GM23338 (cell line): ENCODE data around the gene RAB37. TPM values are rescaled to one million over a fixed set of nuclear protein-coding genes. Genes with fewer than 3 reads are reported as not detected.

Source experiments
- ATAC-seq: fragments of 200-7000 bp; cut with Tn5 transposase; 3 replicates; pipeline ENCODE4 v1.9.1; 2020
- DNase-seq: peaks from one replicate; pipeline ENCODE4 v3.0.0-alpha.2; 2015; ENCODE audit warnings: low spot score
- H2AFZ ChIP-seq: fragments of 200-600 bp; sonication (generic); 2 replicates; pipeline ENCODE4 v1.8.0; 2016; ENCODE audit warnings: antibody characterized with exemption, mild to moderate bottlenecking, moderate library complexity
- H3F3A ChIP-seq: fragments of 200-600 bp; sonication (generic); replicated peaks from 2 replicates; pipeline ENCODE4 v1.8.0; 2017; ENCODE audit warnings: antibody characterized with exemption, mixed run types, low read depth
- H3K27ac ChIP-seq: fragments of 200-600 bp; sonication (generic); 2 replicates; pipeline ENCODE4 v1.6.1; 2016; ENCODE audit warnings: low read depth
- H3K27me3 ChIP-seq: fragments of 200-600 bp; sonication (generic); 2 replicates; pipeline ENCODE4 v1.8.0; 2016; ENCODE audit warnings: mild to moderate bottlenecking, mixed run types, moderate library complexity; ENCODE audit not compliant: insufficient read depth
- H3K36me3 ChIP-seq: fragments of 200-600 bp; sonication (generic); 2 replicates; pipeline ENCODE4 v1.8.0; 2016; ENCODE audit warnings: mild to moderate bottlenecking; ENCODE audit not compliant: insufficient read depth
- H3K4me1 ChIP-seq: fragments of 200-600 bp; sonication (generic); 2 replicates; pipeline ENCODE4 v1.8.0; 2016; ENCODE audit warnings: mild to moderate bottlenecking, moderate library complexity; ENCODE audit not compliant: insufficient read depth
- H3K4me2 ChIP-seq: fragments of 200-600 bp; sonication (generic); 2 replicates; pipeline ENCODE4 v1.7.1; 2017; ENCODE audit warnings: mixed run types
- H3K4me3 ChIP-seq: fragments of 200-600 bp; sonication (generic); 2 replicates; pipeline ENCODE4 v1.6.1; 2016; ENCODE audit warnings: mixed run types
- H3K79me2 ChIP-seq: fragments of 200-600 bp; sonication (generic); replicated peaks from 2 replicates; pipeline ENCODE4 v1.8.0; 2017; ENCODE audit warnings: mild to moderate bottlenecking; ENCODE audit not compliant: insufficient read depth
- H3K9me2 ChIP-seq: fragments of 200-600 bp; sonication (generic); 2 replicates; pipeline ENCODE4 v1.8.0; 2017; ENCODE audit not compliant: insufficient read depth
- H4K20me1 ChIP-seq: fragments of 200-600 bp; sonication (generic); replicated peaks from 2 replicates; pipeline ENCODE4 v1.8.0; 2017; ENCODE audit warnings: mild to moderate bottlenecking; ENCODE audit not compliant: insufficient read depth
- H3K27ac Mint-ChIP-seq: 2 replicates; pipeline ENCODE4 v1.8.0; 2020; ENCODE audit warnings: inconsistent platforms, mild to moderate bottlenecking, moderate library complexity, mixed read lengths
- H3K27me3 Mint-ChIP-seq: 3 replicates; pipeline ENCODE4 v1.8.0; 2022; ENCODE audit warnings: low read depth, mild to moderate bottlenecking, moderate library complexity, mixed read lengths, inconsistent platforms; ENCODE audit not compliant: insufficient read depth, poor library complexity
- H3K36me3 Mint-ChIP-seq: 3 replicates; pipeline ENCODE4 v1.8.0; 2021; ENCODE audit warnings: low read depth, mild to moderate bottlenecking, inconsistent platforms, moderate library complexity, mixed read lengths
- H3K4me1 Mint-ChIP-seq: 3 replicates; pipeline ENCODE4 v1.8.0; 2020; ENCODE audit warnings: mild to moderate bottlenecking, inconsistent platforms, mixed read lengths
- H3K4me3 Mint-ChIP-seq: 3 replicates; pipeline ENCODE4 v1.8.0; 2021; ENCODE audit warnings: moderate library complexity, mild to moderate bottlenecking, inconsistent platforms, mixed read lengths
- H3K9me3 Mint-ChIP-seq: 3 replicates; pipeline ENCODE4 v1.8.0; 2020; ENCODE audit warnings: moderate library complexity, mild to moderate bottlenecking, inconsistent platforms, mixed read lengths
- JUNB ChIP-seq: IDR thresholded peaks from one replicate; pipeline ENCODE4 v1.6.1; 2016; ENCODE audit warnings: antibody characterized with exemption; ENCODE audit not compliant: unreplicated experiment
- NANOG ChIP-seq: IDR thresholded peaks from 2 replicates; pipeline ENCODE4 v1.6.1; 2016; ENCODE audit warnings: antibody characterized with exemption, borderline replicate concordance
- ZNF114 ChIP-seq: fragments of 250-450 bp; sonication (Bioruptor Pico); IDR thresholded peaks from 2 replicates; pipeline ENCODE4 v1.5.0; 2020; ENCODE audit warnings: mild to moderate bottlenecking, moderate library complexity
- ZNF331 ChIP-seq: fragments of 250-450 bp; sonication (Bioruptor Pico); IDR thresholded peaks from 2 replicates; pipeline ENCODE4 v1.5.0; 2020; ENCODE audit warnings: low read depth, mild to moderate bottlenecking, moderate library complexity
- polyA plus RNA-seq: library from polyadenylated mRNA; unstranded; fragments of >200 nt; fragmentation: Nextera tagmentation; extraction: Ambion mirVana; gene quantifications from 2 replicates; pipeline ENCODE4 v1.2.1, GENCODE V29; 2016
- total RNA-seq: library from RNA; depleted of rRNA; stranded (reverse); fragments of >200 nt; shearing (Covaris generic); gene quantifications from 2 replicates; pipeline ENCODE4 v1.2.3, GENCODE V29; 2014
- TF ChIP-seq, protein P1 (sequence below): IDR thresholded peaks from one replicate; pipeline ENCODE4 v1.6.1; 2018; ENCODE audit warnings: antibody characterized with exemption; ENCODE audit not compliant: unreplicated experiment
- TF ChIP-seq, protein P2 (sequence below): fragments of 250-450 bp; sonication (Bioruptor Pico); IDR thresholded peaks from 2 replicates; pipeline ENCODE4 v1.5.0; 2020; ENCODE audit warnings: mild to moderate bottlenecking, moderate library complexity

The RAB37 gene
- total and polyA plus RNA-seq, 2 experiments from 2014 or later: 3.3 to 5.2 TPM

DNA sequence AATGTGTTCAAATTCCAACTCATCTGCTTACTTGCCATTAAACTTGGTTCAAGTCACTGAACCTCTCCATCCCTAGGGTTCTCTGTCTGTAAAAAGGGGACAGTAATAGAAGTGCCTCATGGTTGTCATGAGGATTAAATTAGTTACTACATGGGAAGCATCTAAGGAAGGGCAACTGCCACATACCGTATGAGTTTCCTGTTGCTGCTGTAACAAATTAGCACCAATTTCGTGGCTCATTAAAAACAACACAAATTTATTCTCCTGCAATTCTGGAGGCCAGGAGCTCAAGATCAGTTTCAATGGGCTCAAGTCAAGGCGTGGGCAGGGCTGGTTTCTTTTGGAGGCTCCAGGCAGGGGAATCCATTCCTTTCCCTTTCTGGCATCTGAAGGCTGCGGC lies 43.0 kb upstream of the RAB37 start:
- H3K9me3 Mint-ChIP-seq: peaks cover 4% of the 10 kb centered on the region
- Histone ChIP-seq H2AFZ (no peak overlapping the region), H3K79me2 (no peaks in the 10 kb centered on the region), H3K36me3 (no peaks in the 10 kb centered on the region), H3K9me2 (no peaks in the 10 kb centered on the region), H4K20me1 (no peaks in the 10 kb centered on the region), H3K27ac (no peak overlapping the region), H3K4me2 (no peak overlapping the region), H3K4me1 (no peaks in the 10 kb centered on the region), H3K27me3 (no peaks in the 10 kb centered on the region), H3F3A (no peaks in the 10 kb centered on the region), H3K4me3 (no peak overlapping the region)
- peaks cover 13% of the 10 kb centered on the region for H3K27me3 Mint-ChIP-seq
- ATAC-seq (no peak), DNase-seq (no peak)
- no peak overlapping the region for H3K27ac Mint-ChIP-seq
- H3K4me1 Mint-ChIP-seq: no peaks in the 10 kb centered on the region
- no peaks in the 10 kb centered on the region for H3K36me3 Mint-ChIP-seq
- no peak for TF ChIP-seq JUNB
- no peak for TF ChIP-seq ZNF114 (CRISPR knock-in tag)
- no peak for TF ChIP-seq NANOG
- TF ChIP-seq, protein P1, sequence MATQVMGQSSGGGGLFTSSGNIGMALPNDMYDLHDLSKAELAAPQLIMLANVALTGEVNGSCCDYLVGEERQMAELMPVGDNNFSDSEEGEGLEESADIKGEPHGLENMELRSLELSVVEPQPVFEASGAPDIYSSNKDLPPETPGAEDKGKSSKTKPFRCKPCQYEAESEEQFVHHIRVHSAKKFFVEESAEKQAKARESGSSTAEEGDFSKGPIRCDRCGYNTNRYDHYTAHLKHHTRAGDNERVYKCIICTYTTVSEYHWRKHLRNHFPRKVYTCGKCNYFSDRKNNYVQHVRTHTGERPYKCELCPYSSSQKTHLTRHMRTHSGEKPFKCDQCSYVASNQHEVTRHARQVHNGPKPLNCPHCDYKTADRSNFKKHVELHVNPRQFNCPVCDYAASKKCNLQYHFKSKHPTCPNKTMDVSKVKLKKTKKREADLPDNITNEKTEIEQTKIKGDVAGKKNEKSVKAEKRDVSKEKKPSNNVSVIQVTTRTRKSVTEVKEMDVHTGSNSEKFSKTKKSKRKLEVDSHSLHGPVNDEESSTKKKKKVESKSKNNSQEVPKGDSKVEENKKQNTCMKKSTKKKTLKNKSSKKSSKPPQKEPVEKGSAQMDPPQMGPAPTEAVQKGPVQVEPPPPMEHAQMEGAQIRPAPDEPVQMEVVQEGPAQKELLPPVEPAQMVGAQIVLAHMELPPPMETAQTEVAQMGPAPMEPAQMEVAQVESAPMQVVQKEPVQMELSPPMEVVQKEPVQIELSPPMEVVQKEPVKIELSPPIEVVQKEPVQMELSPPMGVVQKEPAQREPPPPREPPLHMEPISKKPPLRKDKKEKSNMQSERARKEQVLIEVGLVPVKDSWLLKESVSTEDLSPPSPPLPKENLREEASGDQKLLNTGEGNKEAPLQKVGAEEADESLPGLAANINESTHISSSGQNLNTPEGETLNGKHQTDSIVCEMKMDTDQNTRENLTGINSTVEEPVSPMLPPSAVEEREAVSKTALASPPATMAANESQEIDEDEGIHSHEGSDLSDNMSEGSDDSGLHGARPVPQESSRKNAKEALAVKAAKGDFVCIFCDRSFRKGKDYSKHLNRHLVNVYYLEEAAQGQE: no peak
- no peak for TF ChIP-seq ZNF331 (CRISPR knock-in tag)
- TF ChIP-seq, protein P2, sequence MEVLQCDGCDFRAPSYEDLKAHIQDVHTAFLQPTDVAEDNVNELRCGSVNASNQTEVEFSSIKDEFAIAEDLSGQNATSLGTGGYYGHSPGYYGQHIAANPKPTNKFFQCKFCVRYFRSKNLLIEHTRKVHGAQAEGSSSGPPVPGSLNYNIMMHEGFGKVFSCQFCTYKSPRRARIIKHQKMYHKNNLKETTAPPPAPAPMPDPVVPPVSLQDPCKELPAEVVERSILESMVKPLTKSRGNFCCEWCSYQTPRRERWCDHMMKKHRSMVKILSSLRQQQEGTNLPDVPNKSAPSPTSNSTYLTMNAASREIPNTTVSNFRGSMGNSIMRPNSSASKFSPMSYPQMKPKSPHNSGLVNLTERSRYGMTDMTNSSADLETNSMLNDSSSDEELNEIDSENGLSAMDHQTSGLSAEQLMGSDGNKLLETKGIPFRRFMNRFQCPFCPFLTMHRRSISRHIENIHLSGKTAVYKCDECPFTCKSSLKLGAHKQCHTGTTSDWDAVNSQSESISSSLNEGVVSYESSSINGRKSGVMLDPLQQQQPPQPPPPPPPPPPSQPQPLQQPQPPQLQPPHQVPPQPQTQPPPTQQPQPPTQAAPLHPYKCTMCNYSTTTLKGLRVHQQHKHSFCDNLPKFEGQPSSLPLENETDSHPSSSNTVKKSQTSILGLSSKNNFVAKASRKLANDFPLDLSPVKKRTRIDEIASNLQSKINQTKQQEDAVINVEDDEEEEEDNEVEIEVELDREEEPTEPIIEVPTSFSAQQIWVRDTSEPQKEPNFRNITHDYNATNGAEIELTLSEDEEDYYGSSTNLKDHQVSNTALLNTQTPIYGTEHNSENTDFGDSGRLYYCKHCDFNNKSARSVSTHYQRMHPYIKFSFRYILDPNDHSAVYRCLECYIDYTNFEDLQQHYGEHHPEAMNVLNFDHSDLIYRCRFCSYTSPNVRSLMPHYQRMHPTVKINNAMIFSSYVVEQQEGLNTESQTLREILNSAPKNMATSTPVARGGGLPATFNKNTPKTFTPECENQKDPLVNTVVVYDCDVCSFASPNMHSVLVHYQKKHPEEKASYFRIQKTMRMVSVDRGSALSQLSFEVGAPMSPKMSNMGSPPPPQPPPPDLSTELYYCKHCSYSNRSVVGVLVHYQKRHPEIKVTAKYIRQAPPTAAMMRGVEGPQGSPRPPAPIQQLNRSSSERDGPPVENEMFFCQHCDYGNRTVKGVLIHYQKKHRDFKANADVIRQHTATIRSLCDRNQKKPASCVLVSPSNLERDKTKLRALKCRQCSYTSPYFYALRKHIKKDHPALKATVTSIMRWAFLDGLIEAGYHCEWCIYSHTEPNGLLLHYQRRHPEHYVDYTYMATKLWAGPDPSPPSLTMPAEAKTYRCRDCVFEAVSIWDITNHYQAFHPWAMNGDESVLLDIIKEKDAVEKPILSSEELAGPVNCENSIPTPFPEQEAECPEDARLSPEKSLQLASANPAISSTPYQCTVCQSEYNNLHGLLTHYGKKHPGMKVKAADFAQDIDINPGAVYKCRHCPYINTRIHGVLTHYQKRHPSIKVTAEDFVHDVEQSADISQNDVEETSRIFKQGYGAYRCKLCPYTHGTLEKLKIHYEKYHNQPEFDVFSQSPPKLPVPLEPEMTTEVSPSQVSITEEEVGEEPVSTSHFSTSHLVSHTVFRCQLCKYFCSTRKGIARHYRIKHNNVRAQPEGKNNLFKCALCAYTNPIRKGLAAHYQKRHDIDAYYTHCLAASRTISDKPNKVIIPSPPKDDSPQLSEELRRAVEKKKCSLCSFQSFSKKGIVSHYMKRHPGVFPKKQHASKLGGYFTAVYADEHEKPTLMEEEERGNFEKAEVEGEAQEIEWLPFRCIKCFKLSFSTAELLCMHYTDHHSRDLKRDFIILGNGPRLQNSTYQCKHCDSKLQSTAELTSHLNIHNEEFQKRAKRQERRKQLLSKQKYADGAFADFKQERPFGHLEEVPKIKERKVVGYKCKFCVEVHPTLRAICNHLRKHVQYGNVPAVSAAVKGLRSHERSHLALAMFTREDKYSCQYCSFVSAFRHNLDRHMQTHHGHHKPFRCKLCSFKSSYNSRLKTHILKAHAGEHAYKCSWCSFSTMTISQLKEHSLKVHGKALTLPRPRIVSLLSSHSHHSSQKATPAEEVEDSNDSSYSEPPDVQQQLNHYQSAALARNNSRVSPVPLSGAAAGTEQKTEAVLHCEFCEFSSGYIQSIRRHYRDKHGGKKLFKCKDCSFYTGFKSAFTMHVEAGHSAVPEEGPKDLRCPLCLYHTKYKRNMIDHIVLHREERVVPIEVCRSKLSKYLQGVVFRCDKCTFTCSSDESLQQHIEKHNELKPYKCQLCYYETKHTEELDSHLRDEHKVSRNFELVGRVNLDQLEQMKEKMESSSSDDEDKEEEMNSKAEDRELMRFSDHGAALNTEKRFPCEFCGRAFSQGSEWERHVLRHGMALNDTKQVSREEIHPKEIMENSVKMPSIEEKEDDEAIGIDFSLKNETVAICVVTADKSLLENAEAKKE: no peak
- H3K4me3 Mint-ChIP-seq: no peak overlapping the region
